22Rv1 (cell line): ENCODE results near the gene MYO10.

Source experiments
- H3K27ac ChIP-seq: fragments of 450-650 bp; 2 replicates; pipeline ENCODE4 v1.5.1; 2017
- CTCF ChIP-seq: fragments of 450-650 bp; IDR thresholded peaks from 2 replicates; pipeline ENCODE4 v1.5.1; 2017; ENCODE audit warnings: mild to moderate bottlenecking
- ZFX ChIP-seq: fragments of 450-650 bp; IDR thresholded peaks from 2 replicates; pipeline ENCODE4 v1.6.1; 2017; ENCODE audit warnings: antibody characterized with exemption, borderline replicate concordance

Gene MYO10

GRCh38 chr5:16858151-16858550 lies 77.9 kb downstream of the MYO10 start:
- no peak for TF ChIP-seq CTCF
- TF ChIP-seq ZFX = no peak
- no peak overlapping the region for H3K27ac ChIP-seq

GRCh38 chr5:16857635-16858034 lies 78.5 kb downstream of the MYO10 start:
- TF ChIP-seq ZFX (no peak), CTCF (no peak)
- no peak overlapping the region for H3K27ac ChIP-seq

GRCh38 chr5:16856531-16856930 lies 79.6 kb downstream of the MYO10 start:
- no peak for TF ChIP-seq ZFX
- no peak for TF ChIP-seq CTCF
- H3K27ac ChIP-seq = no peak overlapping the region

GRCh38 chr5:16855898-16856297 lies 80.2 kb downstream of the MYO10 start:
- no peak for TF ChIP-seq ZFX
- no peak overlapping the region for H3K27ac ChIP-seq

- TF ChIP-seq ZFX (no peak), CTCF (no peak)
- H3K27ac ChIP-seq = no peak overlapping the region
Observed at GRCh38 chr5:16855485-16855884, 80.6 kb downstream of the MYO10 start.

- no peak overlapping the region for H3K27ac ChIP-seq
- TF ChIP-seq CTCF (no peak), ZFX (no peak)
Observed at GRCh38 chr5:16854351-16854750, 81.7 kb downstream of the MYO10 start.

DNA sequence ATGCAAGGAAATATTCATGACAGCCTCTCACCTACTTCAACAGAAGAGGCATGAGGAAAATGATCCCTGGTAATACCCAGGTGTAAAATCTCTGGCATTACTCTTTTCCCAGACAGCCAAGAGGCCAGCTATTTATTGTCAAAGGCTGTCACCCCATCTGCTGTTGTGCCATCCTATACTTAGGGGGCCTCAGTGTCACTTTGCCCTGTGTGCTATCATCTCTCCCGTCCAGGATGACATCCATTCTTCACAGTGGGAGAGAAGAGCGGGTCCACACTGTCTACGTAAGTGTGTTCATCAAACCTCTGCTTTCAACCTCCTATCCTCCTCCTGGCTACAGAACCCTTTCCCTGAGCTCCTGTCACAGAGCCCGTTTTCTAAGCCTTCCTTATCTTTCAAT lies 82.6 kb downstream of the MYO10 start:
- H3K27ac ChIP-seq = no peak overlapping the region
- TF ChIP-seq ZFX = no peak
- TF ChIP-seq CTCF = no peak

DNA sequence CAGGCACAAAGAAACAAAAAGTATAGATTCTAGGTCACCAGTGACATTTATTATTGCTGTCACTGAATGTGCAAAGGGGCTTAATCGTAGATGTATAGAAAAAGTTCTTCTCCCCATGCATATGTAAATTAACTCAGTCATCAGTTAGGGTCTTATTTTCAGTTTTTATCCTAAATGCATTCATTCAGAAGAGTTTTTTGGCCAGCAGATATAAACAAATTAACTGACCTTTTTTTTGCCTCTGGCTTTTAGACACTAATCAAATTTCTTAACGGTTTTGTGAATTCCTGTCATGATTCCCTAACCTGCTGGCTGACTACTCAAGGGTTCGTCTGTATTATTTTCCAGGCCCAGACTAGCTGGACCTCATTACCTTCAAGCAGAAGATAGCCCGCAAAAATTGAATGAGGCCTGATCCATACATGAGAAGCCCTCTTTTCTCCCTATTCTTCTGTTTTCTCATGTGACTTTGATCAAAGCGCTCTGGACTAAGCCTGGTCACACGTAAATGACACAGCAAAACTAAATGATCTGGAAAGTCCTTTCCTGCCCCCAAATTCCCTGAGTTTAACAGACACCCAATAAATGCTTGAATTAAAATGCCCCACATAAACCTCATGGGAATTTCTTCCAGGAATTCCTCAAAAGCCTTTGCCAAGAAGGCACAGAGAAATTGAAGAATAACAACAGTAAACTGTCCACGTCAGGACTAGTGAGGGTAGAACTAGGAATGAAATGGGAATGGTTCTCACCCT lies 83.7 kb downstream of the MYO10 start:
- no peak overlapping the region for H3K27ac ChIP-seq
- no peak for TF ChIP-seq ZFX
- no peak for TF ChIP-seq CTCF
